Effector memory CD4-positive, alpha-beta T cell (primary cell): ENCODE data around the gene XRN2.
A peak's percentile ranks its signal among the peaks of the same experiment; 100 is the strongest.

Source experiments
- DNase-seq, 3 donors: peaks; one replicate each; pipeline ENCODE4 v3.0.0-alpha.2; 2020
- H3K27ac ChIP-seq: 2 replicates; pipeline ENCODE4 v1.7.0; 2013; ENCODE audit warnings: mild to moderate bottlenecking, low read length, moderate library complexity; ENCODE audit not compliant: insufficient read depth, poor library complexity, severe bottlenecking
- H3K27me3 ChIP-seq: replicated peaks from 2 replicates; pipeline ENCODE4 v1.7.0; 2013; ENCODE audit warnings: mild to moderate bottlenecking, low read length; ENCODE audit not compliant: insufficient read depth, control insufficient read depth, poor library complexity, severe bottlenecking
- H3K36me3 ChIP-seq: 2 replicates; pipeline ENCODE4 v1.7.0; 2013; ENCODE audit warnings: mild to moderate bottlenecking, low read length, moderate library complexity; ENCODE audit not compliant: control insufficient read depth, insufficient read depth
- H3K4me1 ChIP-seq: 2 replicates; pipeline ENCODE4 v1.7.0; 2013; ENCODE audit warnings: low read length, mild to moderate bottlenecking; ENCODE audit not compliant: control insufficient read depth, insufficient read depth, poor library complexity, severe bottlenecking
- H3K4me3 ChIP-seq: 2 replicates; pipeline ENCODE4 v1.7.0; 2013; ENCODE audit warnings: low read length, low read depth, mild to moderate bottlenecking; ENCODE audit not compliant: insufficient read depth, poor library complexity, severe bottlenecking
- H3K9me3 ChIP-seq: 2 replicates; pipeline ENCODE4 v1.7.0; 2013; ENCODE audit warnings: mild to moderate bottlenecking, low read length, moderate library complexity; ENCODE audit not compliant: control insufficient read depth

XRN2 gene

DNA sequence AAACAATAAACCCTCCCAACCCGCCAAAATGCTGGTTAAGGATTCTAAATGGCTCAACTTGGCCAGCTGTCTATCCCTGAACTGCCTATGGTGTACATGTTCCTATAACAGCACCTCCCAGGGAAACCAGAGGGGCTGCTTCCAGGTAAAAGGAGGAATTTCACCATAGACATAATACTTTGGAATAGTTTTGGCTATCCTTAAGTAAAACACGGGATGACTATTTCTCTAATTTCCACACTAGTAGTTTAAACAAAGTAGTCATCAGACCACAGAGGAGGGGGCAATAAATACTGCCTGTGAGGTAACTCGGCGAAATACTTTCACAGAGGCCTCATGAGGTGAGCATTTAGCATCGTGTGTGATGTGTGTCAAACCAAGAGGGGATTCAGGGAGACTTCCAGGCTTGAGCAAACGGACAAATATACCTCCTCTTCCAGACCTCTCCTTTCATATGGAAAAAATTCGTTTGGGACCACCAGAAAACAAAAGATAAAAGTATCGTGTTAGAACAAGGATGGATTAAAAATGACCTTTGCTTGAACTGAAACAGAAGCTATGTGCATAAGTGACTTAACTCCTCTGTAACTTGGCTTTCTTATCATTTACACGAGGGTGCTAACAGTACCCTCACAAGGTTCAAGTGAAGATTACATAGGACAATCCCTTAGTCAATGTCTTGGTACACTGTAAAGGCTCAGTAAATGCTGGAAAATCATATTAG is 1.0 kb upstream of the XRN2 start:
- Histone ChIP-seq H3K36me3 (no peaks in the 10 kb centered on the region), H3K27ac (peak overlapping the region; percentile 92), H3K4me1 (peaks cover 7% of the 10 kb centered on the region), H3K9me3 (no peaks in the 10 kb centered on the region), H3K27me3 (no peaks in the 10 kb centered on the region), H3K4me3 (peak overlapping the region; percentile 77)
- DNase-seq = no peak

DNA sequence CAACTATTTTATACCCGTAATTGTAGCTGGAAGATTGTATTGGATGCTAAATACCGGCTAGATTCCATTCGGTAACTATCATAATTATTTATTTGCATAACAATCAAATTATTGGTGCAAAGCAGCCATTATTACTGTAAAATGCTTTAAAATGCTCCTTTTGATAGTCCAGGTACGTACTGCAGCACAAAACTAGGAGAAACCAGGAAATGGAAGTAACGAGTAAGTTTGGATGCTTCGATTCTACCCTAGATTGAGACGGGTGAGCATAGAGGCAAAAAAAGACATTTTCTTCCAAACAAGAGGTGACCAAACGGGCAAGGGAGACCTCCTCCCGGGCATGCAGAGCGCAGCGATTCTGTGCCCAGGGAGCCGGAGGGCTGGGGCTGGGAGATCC is 469 bp upstream of the XRN2 start:
- Histone ChIP-seq H3K9me3 (no peaks in the 10 kb centered on the region), H3K27ac (peak overlapping the region; percentile 92), H3K4me1 (peaks cover 7% of the 10 kb centered on the region), H3K4me3 (peak overlapping the region; percentile 77), H3K27me3 (no peaks in the 10 kb centered on the region), H3K36me3 (no peaks in the 10 kb centered on the region)
- no peak for DNase-seq

DNA sequence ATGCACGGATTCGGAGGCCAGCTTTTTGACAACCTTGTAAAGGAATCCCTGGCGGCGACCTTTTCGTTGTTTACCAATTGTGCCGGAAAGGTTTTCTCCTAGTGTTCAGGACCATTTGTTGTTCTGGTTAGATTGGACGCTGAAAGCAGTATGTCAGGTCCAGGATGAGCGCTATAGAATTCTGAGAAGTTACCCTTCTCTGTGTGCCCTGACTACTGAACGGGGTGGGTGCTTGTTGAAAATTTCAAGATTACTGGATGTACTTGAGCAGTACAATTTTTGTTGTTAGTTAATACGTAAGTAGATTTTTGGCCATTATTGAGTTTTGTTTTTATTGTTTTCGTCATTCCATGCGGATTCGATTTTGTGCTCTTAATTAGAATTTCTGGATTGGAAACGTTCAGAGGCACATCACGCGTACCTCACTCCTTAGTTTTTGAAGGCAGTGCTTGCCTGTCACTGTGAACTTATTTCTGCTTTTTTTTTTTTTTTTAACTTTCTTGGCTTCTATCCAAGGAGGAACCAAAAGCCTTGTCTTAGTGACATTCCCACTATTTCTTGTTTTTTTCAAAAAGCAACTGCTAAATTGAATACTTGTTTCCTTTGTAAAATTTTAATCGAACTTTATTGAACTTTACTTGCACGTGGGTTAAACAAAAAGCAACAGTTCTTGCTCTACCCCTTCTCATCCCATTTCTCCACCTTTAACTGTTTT is 898 bp downstream of the XRN2 start:
- H3K36me3 ChIP-seq = peaks cover 6% of the 10 kb centered on the region

DNA sequence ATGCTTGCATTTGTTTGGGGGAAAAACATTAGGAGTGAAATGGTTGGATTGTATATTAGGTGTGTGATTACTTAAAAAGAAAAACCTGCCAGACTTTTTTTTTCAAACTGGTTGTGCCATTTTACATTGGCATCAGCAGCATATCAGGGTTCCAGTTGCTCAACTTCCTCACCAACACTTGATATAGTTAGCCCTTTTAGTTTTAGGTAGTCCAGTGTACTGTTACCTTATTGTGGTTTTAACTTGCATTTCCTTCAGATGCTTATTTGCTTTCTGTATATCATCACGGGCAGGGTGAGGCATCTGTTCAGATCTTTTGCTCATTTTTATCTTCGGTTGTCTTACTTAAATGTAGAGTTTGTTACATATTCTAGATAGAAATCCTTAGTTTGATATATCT is 5.2 kb downstream of the XRN2 start:
- Histone ChIP-seq H3K27me3 (no peaks in the 10 kb centered on the region), H3K4me3 (no peak overlapping the region), H3K9me3 (no peaks in the 10 kb centered on the region), H3K27ac (no peak overlapping the region), H3K4me1 (peaks cover 9% of the 10 kb centered on the region), H3K36me3 (peaks cover 6% of the 10 kb centered on the region)
- no peak for DNase-seq

More for the DNA sequence above, 898 bp downstream of the XRN2 start:
- peak overlapping the region; percentile 92 for H3K27ac ChIP-seq
- no peak for DNase-seq
- H3K9me3 ChIP-seq = no peaks in the 10 kb centered on the region
- peak overlapping the region; percentile 77 for H3K4me3 ChIP-seq
- peaks cover 7% of the 10 kb centered on the region for H3K4me1 ChIP-seq
- no peaks in the 10 kb centered on the region for H3K27me3 ChIP-seq

DNA sequence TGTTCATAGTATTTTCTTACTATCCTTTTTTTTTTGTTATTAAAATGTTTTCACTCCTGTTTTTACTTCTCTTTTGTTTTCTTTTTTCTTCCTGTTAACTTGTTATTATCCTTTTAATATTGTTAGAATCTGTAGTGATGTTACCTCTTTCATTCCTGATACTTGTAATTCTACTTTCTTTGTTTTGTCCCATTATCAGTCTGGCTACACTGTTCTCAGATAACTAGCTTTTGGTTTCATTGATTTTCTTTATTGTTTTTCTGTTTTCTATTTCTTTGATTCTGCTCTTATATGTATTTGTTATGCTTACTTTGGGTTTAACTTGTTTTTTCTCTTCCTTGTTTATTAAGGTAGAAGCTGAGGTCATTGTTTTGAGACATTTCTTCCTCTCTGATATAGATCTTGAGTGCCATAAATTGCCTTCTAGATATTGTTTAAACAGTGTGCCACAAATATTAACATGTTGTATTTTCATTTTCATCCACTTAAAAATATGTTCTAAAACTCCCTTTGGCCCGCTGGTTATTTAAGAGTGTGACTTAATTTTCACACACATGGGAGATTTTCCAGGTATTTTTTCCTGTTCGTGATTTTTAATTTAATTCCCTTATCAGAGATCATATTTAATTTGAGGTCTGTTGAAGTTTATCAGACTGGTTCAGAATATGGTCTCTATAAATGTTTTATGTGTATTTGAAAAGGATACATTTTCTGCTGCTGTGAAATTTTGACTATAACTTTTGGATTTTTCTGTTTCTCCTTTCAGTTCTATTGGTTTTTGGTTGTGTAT is 6.7 kb downstream of the XRN2 start:
- no peaks in the 10 kb centered on the region for H3K9me3 ChIP-seq
- H3K4me3 ChIP-seq = no peak overlapping the region
- H3K27me3 ChIP-seq = no peaks in the 10 kb centered on the region
- DNase-seq = no peak
- H3K27ac ChIP-seq = no peak overlapping the region
- H3K4me1 ChIP-seq = peaks cover 9% of the 10 kb centered on the region
- H3K36me3 ChIP-seq = peaks cover 6% of the 10 kb centered on the region

DNA sequence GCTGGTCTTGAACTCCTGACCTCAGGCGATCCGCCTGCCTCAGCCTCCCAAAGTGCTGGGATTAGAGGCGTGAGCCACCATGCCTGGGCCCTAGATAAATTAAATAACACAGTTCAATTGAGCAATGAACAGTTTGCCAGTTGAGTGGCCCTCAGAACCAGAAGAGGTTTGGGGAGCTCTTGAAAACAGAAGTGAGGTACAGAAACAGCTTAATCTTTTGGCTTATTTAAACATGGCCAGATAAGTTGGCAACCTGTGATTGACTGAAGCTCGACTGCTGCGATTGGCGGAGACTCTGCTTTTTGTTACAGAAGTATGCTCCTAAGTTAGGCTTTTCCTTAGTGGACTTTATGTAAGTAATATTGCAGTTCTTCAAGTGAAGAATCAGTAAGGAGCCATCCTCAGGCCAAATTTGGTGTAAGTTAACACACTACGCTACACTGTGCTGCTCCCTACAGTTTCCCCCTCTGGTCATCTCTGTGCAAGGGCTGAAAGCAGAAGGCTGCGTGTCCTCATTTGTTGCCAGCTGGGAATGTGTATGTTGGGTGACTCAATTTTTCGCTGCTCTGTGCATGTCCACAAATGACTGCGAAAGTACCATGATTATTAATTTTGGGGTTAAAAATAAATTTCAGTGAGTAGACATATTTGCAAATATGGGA is 9.8 kb downstream of the XRN2 start:
- DNase-seq = no peak
- Histone ChIP-seq H3K9me3 (no peaks in the 10 kb centered on the region), H3K27me3 (no peaks in the 10 kb centered on the region), H3K4me1 (peaks cover 6% of the 10 kb centered on the region), H3K4me3 (no peak overlapping the region), H3K36me3 (peaks cover 6% of the 10 kb centered on the region), H3K27ac (no peak overlapping the region)

DNA sequence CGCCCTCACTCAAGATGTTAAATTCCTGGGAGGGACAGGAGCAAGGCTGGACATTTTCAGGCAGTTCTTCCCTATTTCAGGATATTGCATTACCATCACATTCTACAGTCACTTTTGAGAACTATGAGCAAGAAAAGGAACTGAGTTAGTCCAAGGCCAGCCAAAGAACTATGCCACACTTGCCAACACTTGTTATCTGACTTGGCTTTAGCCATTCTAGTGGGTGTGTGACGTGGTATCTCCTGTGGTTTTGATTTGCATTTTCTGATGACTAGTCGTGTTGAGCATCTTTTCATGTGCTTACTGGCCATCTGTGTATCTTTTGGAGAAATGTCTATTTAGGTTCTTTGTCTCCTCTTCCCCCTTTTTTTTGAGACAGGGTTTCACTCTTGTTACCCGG is 12.0 kb downstream of the XRN2 start:
- Histone ChIP-seq H3K4me3 (no peak overlapping the region), H3K27ac (no peak overlapping the region)

DNA sequence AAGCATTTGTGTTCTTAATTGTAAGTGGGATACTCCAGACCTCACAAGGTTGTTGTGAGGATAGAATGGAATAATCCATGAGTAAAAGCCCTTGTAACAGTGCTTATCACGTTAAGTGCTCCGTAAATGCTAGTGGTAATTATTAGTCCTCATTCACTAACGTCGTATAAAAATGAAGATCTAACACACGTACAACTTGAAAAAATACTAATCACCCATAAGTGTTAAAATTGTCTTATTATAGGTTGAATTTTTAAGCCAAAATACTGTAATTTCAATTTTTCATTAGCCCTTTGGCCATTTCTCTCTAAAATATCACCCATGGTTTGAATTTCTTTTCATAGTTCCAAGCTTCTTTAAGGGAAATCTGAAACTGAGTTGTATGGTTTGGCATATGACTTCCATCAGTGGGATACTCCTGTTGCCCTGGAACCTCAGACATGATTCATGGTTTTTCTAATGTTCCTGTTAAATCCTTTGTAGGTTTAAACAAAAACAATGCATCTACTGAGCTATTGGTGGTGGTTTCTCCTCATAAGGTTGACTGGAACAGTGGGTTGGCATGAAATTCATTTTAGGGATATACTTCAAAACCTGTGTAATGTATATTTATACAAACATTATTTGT is 19.1 kb downstream of the XRN2 start:
- Histone ChIP-seq H3K4me1 (no peaks in the 10 kb centered on the region), H3K4me3 (no peak overlapping the region), H3K27ac (no peak overlapping the region), H3K27me3 (no peaks in the 10 kb centered on the region), H3K36me3 (no peaks in the 10 kb centered on the region), H3K9me3 (no peaks in the 10 kb centered on the region)
- no peak for DNase-seq

More for the DNA sequence above, 12.0 kb downstream of the XRN2 start:
- Histone ChIP-seq H3K36me3 (no peaks in the 10 kb centered on the region), H3K27me3 (no peaks in the 10 kb centered on the region), H3K9me3 (no peaks in the 10 kb centered on the region), H3K4me1 (peaks cover 6% of the 10 kb centered on the region)
- no peak for DNase-seq

DNA sequence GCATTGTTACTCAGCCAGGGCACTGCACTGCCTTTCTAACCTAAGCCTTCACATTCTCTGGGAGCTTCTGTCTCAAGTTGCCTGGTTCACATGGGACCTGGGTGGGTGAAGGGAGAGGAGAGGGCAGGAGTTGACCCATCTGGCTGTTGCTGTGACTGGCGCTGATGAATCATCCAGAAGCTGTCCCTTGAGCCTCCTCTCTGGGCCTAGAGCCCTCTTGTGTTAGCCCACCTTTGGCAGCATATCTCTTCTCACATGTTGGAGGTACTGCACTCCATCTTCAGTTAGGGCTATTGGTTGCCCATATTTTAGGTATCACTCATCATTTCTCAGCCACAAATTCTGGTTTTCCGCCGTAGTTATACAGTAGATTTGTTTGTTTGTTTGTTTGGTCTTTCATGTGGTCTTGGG is 19.8 kb downstream of the XRN2 start:
- no peak for DNase-seq
- Histone ChIP-seq H3K36me3 (no peaks in the 10 kb centered on the region), H3K27ac (no peak overlapping the region), H3K4me3 (no peak overlapping the region), H3K4me1 (no peaks in the 10 kb centered on the region), H3K9me3 (no peaks in the 10 kb centered on the region), H3K27me3 (no peaks in the 10 kb centered on the region)
